ENCODE measurements around the gene EYA3.
"Not testable (repeated sequence)": the region's sequence is repeated elsewhere in the genome, so short reads cannot be mapped to it uniquely, and the experiment has no call there.

The EYA3 gene

GRCh38 chr1:28027238-28027637 is 61.2 kb downstream of the EYA3 start:
- no peak for DNase-seq

- no peak for DNase-seq
Observed at GRCh38 chr1:28026329-28026728, 62.1 kb downstream of the EYA3 start.

- no peak for DNase-seq
Observed at GRCh38 chr1:28021064-28021463, 67.3 kb downstream of the EYA3 start.

- no peak for DNase-seq
Observed at GRCh38 chr1:28010969-28011368, 77.4 kb downstream of the EYA3 start.

GRCh38 chr1:28003117-28003516 is 85.3 kb downstream of the EYA3 start:
- DNase-seq = not testable (repeated sequence)

GRCh38 chr1:28002600-28002999 is 85.8 kb downstream of the EYA3 start:
- DNase-seq = no peak

- no peak for DNase-seq
Observed at GRCh38 chr1:27999055-27999454, 89.4 kb downstream of the EYA3 start.

GRCh38 chr1:27994526-27994925 is 93.9 kb downstream of the EYA3 start:
- DNase-seq = not testable (repeated sequence)

GRCh38 chr1:27994060-27994459 is 94.3 kb downstream of the EYA3 start:
- no peak for DNase-seq

- DNase-seq = peak; percentile 31
Observed at GRCh38 chr1:27993241-27993640, 95.2 kb downstream of the EYA3 start.

GRCh38 chr1:27992276-27992675 is 96.1 kb downstream of the EYA3 start:
- peak; percentile 59 for DNase-seq

- peak; percentile 23 for DNase-seq
Observed at GRCh38 chr1:27990920-27991537, 97.4 kb downstream of the EYA3 start.

- DNase-seq = no peak
Observed at GRCh38 chr1:27981145-27981544, 107.3 kb downstream of the EYA3 start.

GRCh38 chr1:27980216-27980845 is 108.1 kb downstream of the EYA3 start:
- no peak for DNase-seq

- DNase-seq = no peak
Observed at GRCh38 chr1:27979859-27980201, 108.6 kb downstream of the EYA3 start.

GRCh38 chr1:27979151-27979858 is 109.1 kb downstream of the EYA3 start:
- DNase-seq = peak; percentile 69

GRCh38 chr1:27974417-27974781 is 114.0 kb downstream of the EYA3 start:
- DNase-seq = no peak

- DNase-seq = no peak
Observed at GRCh38 chr1:27973771-27974416, 114.5 kb downstream of the EYA3 start.

GRCh38 chr1:27972141-27972540 is 116.3 kb downstream of the EYA3 start:
- no peak for DNase-seq

- DNase-seq = no peak
Observed at GRCh38 chr1:27971674-27972073, 116.7 kb downstream of the EYA3 start.

- DNase-seq = no peak
Observed at GRCh38 chr1:27970401-27970800, 118.0 kb downstream of the EYA3 start.

- no peak for DNase-seq
Observed at GRCh38 chr1:27968692-27969091, 119.7 kb downstream of the EYA3 start.

GRCh38 chr1:27967884-27968466 is 120.4 kb downstream of the EYA3 start:
- no peak for DNase-seq
